DND-41 (cell line): ENCODE measurements around the gene PTPRN2.

Source experiments
- ATAC-seq: fragments of 200-7000 bp; cut with Tn5 transposase; 3 replicates; pipeline ENCODE4 v1.9.1; 2021; ENCODE audit warnings: low read depth; ENCODE audit not compliant: insufficient read depth
- DNase-seq: peaks from one replicate; pipeline ENCODE4 v3.0.0-alpha.2; 2020
- H2AFZ ChIP-seq: 2 replicates; pipeline ENCODE4 v1.6.0; 2012; ENCODE audit warnings: low read depth, low read length
- H3K27ac ChIP-seq: 2 replicates; pipeline ENCODE4 v1.5.1; 2012; ENCODE audit warnings: low read length, inconsistent platforms
- H3K27me3 ChIP-seq: fragments of 200-600 bp; sonication (generic); 2 replicates; pipeline ENCODE4 v1.6.0; 2012; ENCODE audit warnings: low read length, mild to moderate bottlenecking, inconsistent platforms; ENCODE audit not compliant: insufficient read depth, poor library complexity
- H3K36me3 ChIP-seq: 2 replicates; pipeline ENCODE4 v1.5.1; 2012; ENCODE audit warnings: low read length, inconsistent platforms; ENCODE audit not compliant: insufficient read depth
- H3K4me1 ChIP-seq: 2 replicates; pipeline ENCODE4 v1.5.1; 2012; ENCODE audit warnings: mild to moderate bottlenecking, low read length; ENCODE audit not compliant: insufficient read depth
- H3K4me2 ChIP-seq: 2 replicates; pipeline ENCODE4 v1.6.0; 2012; ENCODE audit warnings: mild to moderate bottlenecking, moderate library complexity, low read length, inconsistent platforms; ENCODE audit not compliant: insufficient read depth
- H3K4me3 ChIP-seq, 2 experiments: fragments of 200-600 bp in 1 of 2; shearing (Covaris generic) in 1 of 2; 2 replicates each; pipeline ENCODE4 v1.5.1; 2012 to 2016; ENCODE audit warnings: inconsistent platforms in 2 of 2, low read length in 2 of 2, mild to moderate bottlenecking in 2 of 2, low read depth in 1 of 2, moderate library complexity in 1 of 2
- H3K79me2 ChIP-seq: 2 replicates; pipeline ENCODE4 v1.6.0; 2012; ENCODE audit warnings: low read length, inconsistent platforms; ENCODE audit not compliant: insufficient read depth
- H3K9ac ChIP-seq: 2 replicates; pipeline ENCODE4 v1.6.0; 2012; ENCODE audit warnings: low read depth, mild to moderate bottlenecking, inconsistent platforms, low read length, moderate library complexity
- H3K9me3 ChIP-seq: 2 replicates; pipeline ENCODE4 v1.5.1; 2012; ENCODE audit warnings: low read length, moderate library complexity, mild to moderate bottlenecking, inconsistent platforms; ENCODE audit not compliant: insufficient read depth, severe bottlenecking
- H4K20me1 ChIP-seq: 2 replicates; pipeline ENCODE4 v1.6.0; 2012; ENCODE audit warnings: low read length; ENCODE audit not compliant: insufficient read depth
- CTCF ChIP-seq: IDR thresholded peaks from 2 replicates; pipeline ENCODE4 v1.5.1; 2012; ENCODE audit warnings: borderline replicate concordance, low read length, moderate library complexity, mild to moderate bottlenecking; ENCODE audit not compliant: poor library complexity, severe bottlenecking; ENCODE audit errors: extremely low read depth
- EZH2 ChIP-seq: IDR thresholded peaks from 3 replicates; pipeline ENCODE4 v1.6.1; 2012; ENCODE audit warnings: borderline replicate concordance, low read depth, mild to moderate bottlenecking, moderate library complexity, low read length, inconsistent platforms; ENCODE audit not compliant: severe bottlenecking

Gene PTPRN2

DNA sequence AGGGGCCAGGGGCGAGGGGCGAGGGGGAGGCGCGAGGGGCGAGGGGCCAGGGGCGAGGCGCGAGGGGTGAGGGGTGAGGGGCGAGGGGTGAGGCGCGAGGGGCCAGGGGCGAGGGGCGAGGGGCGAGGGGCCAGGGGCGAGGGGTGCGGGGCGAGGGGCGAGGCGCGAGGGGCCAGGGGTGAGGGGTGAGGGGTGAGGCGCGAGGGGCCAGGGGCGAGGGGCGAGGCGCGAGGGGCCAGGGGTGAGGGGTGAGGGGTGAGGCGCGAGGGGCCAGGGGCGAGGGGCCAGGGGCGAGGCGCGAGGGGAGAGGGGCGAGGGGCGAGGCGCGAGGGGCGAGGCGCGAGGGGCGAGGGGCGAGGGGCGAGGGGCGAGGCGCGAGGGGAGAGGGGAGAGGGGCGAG lies 192.3 kb downstream of the PTPRN2 start:
- no peak overlapping the region for H3K4me2 ChIP-seq
- no peak overlapping the region for H3K27ac ChIP-seq
- ATAC-seq, result no peak
- no peaks in the 10 kb centered on the region for H3K4me1 ChIP-seq
- H4K20me1 ChIP-seq, result no peaks in the 10 kb centered on the region; the same call in 1 of the 2 replicates
- H3K9ac ChIP-seq, result no peak overlapping the region
- H2AFZ ChIP-seq, result no peak overlapping the region
- H3K4me3 ChIP-seq, result no peak overlapping the region
- no peaks in the 10 kb centered on the region for H3K79me2 ChIP-seq
- H3K27me3 ChIP-seq, result no peaks in the 10 kb centered on the region
- TF ChIP-seq EZH2, result no peak
- TF ChIP-seq CTCF, result no peak
- DNase-seq, result no peak
- H3K36me3 ChIP-seq, result no peaks in the 10 kb centered on the region
- H3K9me3 ChIP-seq, result peaks cover 5% of the 10 kb centered on the region

DNA sequence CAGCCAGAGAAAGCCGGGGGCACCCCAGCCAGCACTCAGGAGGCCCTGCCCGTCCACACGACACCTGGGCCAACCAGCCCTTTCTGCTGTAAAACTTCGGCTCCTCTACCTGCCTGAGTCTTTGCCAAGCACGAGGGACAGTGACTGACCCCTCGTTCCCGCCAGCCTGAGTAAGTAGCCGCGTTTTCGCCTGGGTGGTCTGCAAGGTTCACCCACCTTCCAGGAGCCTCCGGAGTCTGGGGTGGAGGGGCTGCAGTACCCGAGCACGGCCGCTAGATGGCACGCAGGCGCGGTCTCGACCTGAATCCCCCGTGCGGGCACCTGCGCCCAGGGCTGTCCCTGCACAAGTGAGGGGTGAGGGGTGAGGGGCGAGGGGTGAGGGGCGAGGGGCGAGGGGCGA lies 192.7 kb downstream of the PTPRN2 start:
- TF ChIP-seq EZH2 (no peak), CTCF (peak; percentile 78)
- no peaks in the 10 kb centered on the region; the same call in 1 of the 2 replicates for H4K20me1 ChIP-seq
- no peak overlapping the region for H3K4me3 ChIP-seq
- H2AFZ ChIP-seq, result no peak overlapping the region
- H3K9me3 ChIP-seq, result peaks cover 5% of the 10 kb centered on the region
- no peaks in the 10 kb centered on the region for H3K36me3 ChIP-seq
- no peaks in the 10 kb centered on the region for H3K4me1 ChIP-seq
- H3K9ac ChIP-seq, result no peak overlapping the region
- no peaks in the 10 kb centered on the region for H3K27me3 ChIP-seq
- no peaks in the 10 kb centered on the region for H3K79me2 ChIP-seq
- no peak overlapping the region for H3K4me2 ChIP-seq
- no peak overlapping the region for H3K27ac ChIP-seq
- peak; percentile 67; the same call in 2 of the 3 replicates for ATAC-seq
- peak; percentile 51 for DNase-seq

DNA sequence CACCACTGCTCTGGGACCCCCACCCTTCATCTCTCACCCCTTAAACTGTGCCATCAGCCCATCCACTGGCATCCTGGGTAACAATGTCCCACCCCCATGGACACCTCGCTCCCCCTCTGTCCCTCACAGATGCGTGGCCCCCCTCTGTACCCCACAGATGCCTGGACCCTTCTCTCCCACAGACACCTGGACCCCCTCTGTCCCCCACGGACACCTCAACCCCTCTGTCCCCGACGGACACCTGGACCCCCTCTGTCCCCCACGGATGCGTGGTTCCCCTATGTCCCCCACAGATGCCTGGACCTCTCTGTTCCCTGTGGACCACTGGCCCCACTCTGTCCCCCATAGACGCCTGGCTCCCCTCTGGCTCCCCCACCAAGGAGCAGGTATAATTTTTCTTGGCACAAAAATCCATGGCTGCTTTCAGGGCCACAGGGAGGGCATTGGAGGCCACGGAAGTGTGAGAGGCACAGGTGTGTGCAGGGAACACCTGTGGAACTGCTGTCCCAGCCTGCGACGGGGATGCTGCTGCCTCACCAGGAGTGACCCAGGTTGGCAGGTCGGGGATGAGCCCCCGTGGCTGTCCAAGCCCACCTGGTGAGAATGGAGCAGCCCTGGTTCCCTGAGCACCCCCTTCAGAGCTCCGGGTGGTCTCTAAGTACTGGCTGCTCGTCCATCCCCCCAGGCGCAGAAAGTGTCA lies 193.5 kb downstream of the PTPRN2 start:
- H4K20me1 ChIP-seq, result no peaks in the 10 kb centered on the region; the same call in 1 of the 2 replicates
- H2AFZ ChIP-seq, result no peak overlapping the region
- no peaks in the 10 kb centered on the region for H3K36me3 ChIP-seq
- no peaks in the 10 kb centered on the region for H3K27me3 ChIP-seq
- H3K9me3 ChIP-seq, result peaks cover 5% of the 10 kb centered on the region
- no peak overlapping the region for H3K4me2 ChIP-seq
- H3K79me2 ChIP-seq, result no peaks in the 10 kb centered on the region
- H3K4me1 ChIP-seq, result no peaks in the 10 kb centered on the region
- no peak for DNase-seq
- H3K9ac ChIP-seq, result no peak overlapping the region
- ATAC-seq, result no peak
- H3K4me3 ChIP-seq, result no peak overlapping the region
- H3K27ac ChIP-seq, result no peak overlapping the region
- TF ChIP-seq EZH2 (no peak), CTCF (no peak)

- Histone ChIP-seq H3K4me2 (no peak overlapping the region), H3K4me1 (no peaks in the 10 kb centered on the region), H3K9me3 (no peaks in the 10 kb centered on the region), H3K9ac (no peak overlapping the region), H3K27ac (no peak overlapping the region), H3K79me2 (no peaks in the 10 kb centered on the region), H3K36me3 (no peaks in the 10 kb centered on the region), H4K20me1 (no peaks in the 10 kb centered on the region; the same call in 1 of the 2 replicates), H3K27me3 (no peaks in the 10 kb centered on the region), H3K4me3 (no peak overlapping the region), H2AFZ (no peak overlapping the region)
- TF ChIP-seq CTCF (no peak), EZH2 (no peak)
- DNase-seq (no peak), ATAC-seq (no peak)
These were observed 195.4 kb downstream of the PTPRN2 start for GRCh38 chr7:158392251-158392650.
